ENCODE data around the gene KDM3B. TPM values are rescaled to one million over a fixed set of nuclear protein-coding genes. Genes with fewer than 3 reads are reported as not detected.
"Not testable (repeated sequence)": the region's sequence is repeated elsewhere in the genome, so short reads cannot be mapped to it uniquely, and the experiment has no call there.

Gene KDM3B
- total and polyA plus RNA-seq, 12 donors: 23.2 to 68.4 (median 49.4) TPM

GRCh38 chr5:138470322-138471051 lies 118.0 kb downstream of the KDM3B start:
- no peaks in the 10 kb centered on the region for H3K27me3 ChIP-seq
- TF ChIP-seq POLR2A (IDR thresholded peaks at IDR 0.05): peak in 1 of 2 donors; percentile 16
- peak in 1 of 6 experiments; percentile 9 for TF ChIP-seq CTCF (IDR thresholded peaks at IDR 0.05)
- H3K27ac ChIP-seq: no peak overlapping the region
- intact Hi-C loops (cut with DNase I): no loop called here
- no peaks in the 10 kb centered on the region for H3K36me3 ChIP-seq (replicated peaks in 1 of 2)
- peak in 2 of 7 donors; percentile 19 to 67 for DNase-seq
- WGBS, 4 donors: 74 to 84% (median 81%) methylated on average over 3 of the region's 3 CpGs
- H3K9me3 ChIP-seq (replicated peaks in 1 of 3): no peaks in the 10 kb centered on the region
- H3K4me1 ChIP-seq (replicated peaks in 1 of 2): peaks cover 4 to 6% of the 10 kb centered on the region in 2 donors
- H3K4me3 ChIP-seq: no peak overlapping the region

GRCh38 chr5:138471052-138471361 lies 118.5 kb downstream of the KDM3B start:
- no peaks in the 10 kb centered on the region for H3K9me3 ChIP-seq (replicated peaks in 1 of 3)
- H3K4me3 ChIP-seq: no peak overlapping the region
- no peak for DNase-seq
- intact Hi-C loops (cut with DNase I): no loop called here
- H3K27ac ChIP-seq: no peak overlapping the region
- peaks cover 0 to 6% of the 10 kb centered on the region in 2 donors for H3K4me1 ChIP-seq (replicated peaks in 1 of 2)
- H3K27me3 ChIP-seq: no peaks in the 10 kb centered on the region
- H3K36me3 ChIP-seq (replicated peaks in 1 of 2): no peaks in the 10 kb centered on the region
- peak in 1 of 2 donors; percentile 40 for TF ChIP-seq POLR2A (IDR thresholded peaks at IDR 0.05)
- TF ChIP-seq CTCF (IDR thresholded peaks at IDR 0.05): no peak
- 80 to 88% (median 83%) methylated on average over 2 of the region's 2 CpGs for WGBS, 4 donors

DNA sequence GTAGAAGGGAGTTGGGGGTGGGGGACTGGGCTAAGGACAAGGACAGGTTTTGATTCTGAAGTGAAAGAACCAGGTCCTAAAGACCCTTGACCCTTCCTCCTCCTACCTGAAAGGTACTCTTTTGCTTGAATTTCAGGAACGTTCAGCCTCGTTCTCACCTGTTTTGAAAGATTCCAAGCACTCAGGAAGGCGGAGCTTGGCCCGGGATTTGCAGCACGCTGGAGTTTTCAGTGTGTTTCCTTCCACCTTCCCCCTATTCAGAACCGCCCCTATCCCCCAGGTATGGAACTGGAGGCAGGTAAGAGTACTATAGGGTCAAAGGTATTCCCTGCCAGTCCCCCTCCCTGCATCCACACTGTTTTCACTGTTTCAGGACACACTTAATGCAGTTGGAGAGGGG lies 119.9 kb downstream of the KDM3B start:
- Histone ChIP-seq H3K4me1 (replicated peaks in 1 of 2) (no peaks in the 10 kb centered on the region), H3K4me3 (no peak overlapping the region), H3K36me3 (replicated peaks in 1 of 2) (no peaks in the 10 kb centered on the region), H3K27ac (no peak overlapping the region), H3K27me3 (no peaks in the 10 kb centered on the region), H3K9me3 (replicated peaks in 1 of 3) (no peaks in the 10 kb centered on the region)
- intact Hi-C loops (cut with DNase I): no loop called here
- TF ChIP-seq CTCF (IDR thresholded peaks at IDR 0.05) (no peak), POLR2A (IDR thresholded peaks at IDR 0.05) (peak in 1 of 2 donors; percentile 19)
- WGBS, 4 donors: 67 to 74% (median 69%) methylated on average over 6 of the region's 6 CpGs
- DNase-seq: peak in 1 of 7 donors; percentile 57

DNA sequence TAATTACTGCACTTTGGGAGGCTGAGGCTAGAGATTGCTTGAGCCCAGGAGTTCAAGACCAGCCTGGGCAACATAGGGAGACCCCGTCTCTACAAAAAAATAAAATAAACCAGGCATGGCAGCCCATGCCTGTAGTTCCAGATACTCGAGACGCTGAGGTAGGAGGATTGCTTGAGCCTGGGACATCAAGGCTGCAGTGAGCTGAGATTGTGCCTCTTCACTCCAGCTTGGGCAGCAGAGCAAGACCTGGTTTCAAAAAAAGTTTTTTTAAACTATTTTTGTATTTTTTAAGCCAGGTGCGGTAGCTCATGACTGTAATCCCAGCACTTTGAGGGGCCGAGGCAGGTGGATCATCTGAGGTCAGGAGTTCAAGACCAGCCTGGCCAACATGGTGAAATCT lies 120.7 kb downstream of the KDM3B start:
- 87 to 91% (median 89%) methylated on average over 5 of the region's 5 CpGs for WGBS, 4 donors
- H3K4me3 ChIP-seq; H3K36me3 ChIP-seq (replicated peaks in 1 of 2); H3K27me3 ChIP-seq; H3K27ac ChIP-seq; intact Hi-C loops (cut with DNase I); DNase-seq; H3K9me3 ChIP-seq (replicated peaks in 1 of 3); H3K4me1 ChIP-seq (replicated peaks in 1 of 2): not testable (repeated sequence)

- H3K27ac ChIP-seq: no peak overlapping the region
- intact Hi-C loops (cut with DNase I): no loop called here
- 88 to 93% (median 91%) methylated on average over 7 of the region's 7 CpGs for WGBS, 4 donors
- no peaks in the 10 kb centered on the region for H3K27me3 ChIP-seq
- TF ChIP-seq CTCF (IDR thresholded peaks at IDR 0.05) (no peak), POLR2A (IDR thresholded peaks at IDR 0.05) (no peak)
- H3K4me3 ChIP-seq: no peak overlapping the region
- no peaks in the 10 kb centered on the region for H3K9me3 ChIP-seq (replicated peaks in 1 of 3)
- H3K36me3 ChIP-seq (replicated peaks in 1 of 2): no peaks in the 10 kb centered on the region
- no peaks in the 10 kb centered on the region for H3K4me1 ChIP-seq (replicated peaks in 1 of 2)
- DNase-seq: no peak
Measured at GRCh38 chr5:138476918-138477317, 124.4 kb downstream of the KDM3B start.

Measured in adrenal gland (tissue), 12 donors.